Activated CD8-positive, alpha-beta memory T cell treated with anti-CD3 and anti-CD28 coated beads, Interleukin-2, amount 50 U/mL, for 4 hours (primary cell): Measurements from ENCODE around the gene FTCD.

Experiments used
- DNase-seq: peaks from one replicate; pipeline ENCODE4 v3.0.0-alpha.2; 2020

Gene FTCD

GRCh38 chr21:46120301-46121285, 34.8 kb downstream of the FTCD start:
- peak; percentile 14 for DNase-seq

- DNase-seq, result peak; percentile 11
Measured at GRCh38 chr21:46119637-46120271, 35.6 kb downstream of the FTCD start.

GRCh38 chr21:46119144-46119636, 36.2 kb downstream of the FTCD start:
- no peak for DNase-seq

- DNase-seq, result peak; percentile 9
Measured at GRCh38 chr21:46118316-46119143, 36.8 kb downstream of the FTCD start.

- peak; percentile 12 for DNase-seq
Measured at GRCh38 chr21:46117586-46118315, 37.6 kb downstream of the FTCD start.

GRCh38 chr21:46116776-46117585, 38.4 kb downstream of the FTCD start:
- DNase-seq, result peak; percentile 3

- peak; percentile 9 for DNase-seq
Measured at GRCh38 chr21:46116189-46116775, 39.1 kb downstream of the FTCD start.

- peak; percentile 13 for DNase-seq
Measured at GRCh38 chr21:46115441-46116188, 39.8 kb downstream of the FTCD start.

- peak; percentile 6 for DNase-seq
Measured at GRCh38 chr21:46114963-46115362, 40.4 kb downstream of the FTCD start.

- DNase-seq, result peak; percentile 1
Measured at GRCh38 chr21:46113497-46114176, 41.7 kb downstream of the FTCD start.

GRCh38 chr21:46112725-46113215, 42.6 kb downstream of the FTCD start:
- DNase-seq, result peak; percentile 3

GRCh38 chr21:46111857-46112724, 43.3 kb downstream of the FTCD start:
- DNase-seq, result peak; percentile 14

GRCh38 chr21:46111193-46111571, 44.2 kb downstream of the FTCD start:
- DNase-seq, result no peak

- DNase-seq, result no peak
Measured at GRCh38 chr21:46110499-46111192, 44.7 kb downstream of the FTCD start.

- peak; percentile 13 for DNase-seq
Measured at GRCh38 chr21:46109313-46110221, 45.8 kb downstream of the FTCD start.

- DNase-seq, result no peak
Measured at GRCh38 chr21:46108827-46109312, 46.5 kb downstream of the FTCD start.
